K562 (cell line): ENCODE data around the gene CMBL. TPM values are rescaled to one million over a fixed set of nuclear protein-coding genes. Genes with fewer than 3 reads are reported as not detected.

Experiments
- GTF2E2 ChIP-seq: fragments of 200-800 bp; sonication (Bioruptor generic); IDR thresholded peaks from 2 replicates; pipeline ENCODE4 v1.6.1; 2016; ENCODE audit warnings: missing genetic modification characterization, missing compliant biosample characterization
- KDM1A ChIP-seq, 2 experiments: fragments of 450-650 bp; IDR thresholded peaks; 2 replicates each; pipeline ENCODE4 v1.6.1; 2016; ENCODE audit warnings: mild to moderate bottlenecking in 2 of 2
- LEF1 ChIP-seq: fragments of 450-650 bp; IDR thresholded peaks from 2 replicates; pipeline ENCODE4 v1.6.1; 2016; ENCODE audit warnings: mild to moderate bottlenecking
- MBD2 ChIP-seq: sonication (generic); IDR thresholded peaks from 2 replicates; pipeline ENCODE4 v1.6.1; 2016; ENCODE audit warnings: low read depth, borderline replicate concordance
- NFIC ChIP-seq: fragments of 450-650 bp; IDR thresholded peaks from 2 replicates; pipeline ENCODE4 v1.6.1; 2017; ENCODE audit warnings: mild to moderate bottlenecking, inconsistent platforms
- POLR2H ChIP-seq: IDR thresholded peaks from 2 replicates; pipeline ENCODE4 v1.6.1; 2016; ENCODE audit warnings: missing genetic modification characterization, low read depth, mild to moderate bottlenecking, control low read depth, missing compliant biosample characterization, moderate library complexity
- SOX6 ChIP-seq: fragments of 450-650 bp; IDR thresholded peaks from 2 replicates; pipeline ENCODE4 v1.6.1; 2014; ENCODE audit warnings: mild to moderate bottlenecking
- ZNF583 ChIP-seq: fragments of 250-450 bp; sonication (Bioruptor Pico); IDR thresholded peaks from 2 replicates; pipeline ENCODE4 v1.4.0; 2020
- ZNF766 ChIP-seq: fragments of 200-800 bp; sonication (Bioruptor generic); conservative IDR thresholded peaks from 2 replicates; pipeline ENCODE4 v1.6.1; 2016; ENCODE audit warnings: missing genetic modification characterization, missing compliant biosample characterization
- polyA plus RNA-seq, 8 experiments: library from polyadenylated mRNA; depleted of rRNA in 4 of 8; stranded (reverse) in 5 of 8; unstranded in 3 of 8; fragments of >200 nt; fragmentation: Nextera tagmentation in 2 of 8; fragmentation: Illumina TruSeq in 1 of 8; extraction: Ambion mirVana in 2 of 8; extraction: Trizol in 1 of 8; gene quantifications; 2 replicates each; pipeline versions ENCODE4 v1.2.1 to v1.2.3, GENCODE V29; 2011 to 2014; ENCODE audit warnings: inconsistent platforms in 1 of 8, missing spikeins in 1 of 8
- total RNA-seq, 7 experiments: library from RNA; depleted of rRNA in 6 of 7; stranded (reverse); fragments of >200 nt in 6 of 7; fragmentation: Illumina TruSeq in 2 of 7; extraction: Trizol in 2 of 7; gene quantifications; 2 replicates each; pipeline versions ENCODE4 v1.2.1 to v1.2.3, GENCODE V29; 2011 to 2021; ENCODE audit warnings: low replicate concordance in 1 of 7
- TF ChIP-seq, protein P1 (sequence below): sonication (generic); formaldehyde crosslinking; IDR thresholded peaks from 2 replicates; pipeline ENCODE4 v1.8.1; 2023; ENCODE audit warnings: missing genetic modification reagents, mild to moderate bottlenecking, borderline replicate concordance
- TF ChIP-seq, protein P2 (sequence below): sonication (generic); formaldehyde crosslinking; IDR thresholded peaks from 2 replicates; pipeline ENCODE4 v1.8.1; 2023; ENCODE audit warnings: mild to moderate bottlenecking, missing genetic modification reagents, moderate library complexity
- TF ChIP-seq, protein P3 (sequence below): sonication (generic); formaldehyde crosslinking; IDR thresholded peaks from 2 replicates; pipeline ENCODE4 v1.8.1; 2022; ENCODE audit warnings: missing genetic modification reagents
- TF ChIP-seq, protein P4 (sequence below), 3 experiments: IDR thresholded peaks in 2 of 3; conservative IDR thresholded peaks in 1 of 3; 2 replicates each; pipeline ENCODE4 v1.5.1; 2011 to 2012; ENCODE audit warnings: low read length in 3 of 3, mild to moderate bottlenecking in 3 of 3, control low read depth in 2 of 3, improper control_type of control experiment in 1 of 3, inconsistent platforms in 1 of 3, low read depth in 1 of 3, mixed read lengths in 1 of 3, moderate library complexity in 1 of 3; ENCODE audit not compliant: insufficient read depth in 2 of 3
- TF ChIP-seq, protein P5 (sequence below): fragments of 250-450 bp; sonication (Bioruptor Pico); IDR thresholded peaks from 2 replicates; pipeline ENCODE4 v1.4.0; 2020; ENCODE audit warnings: mild to moderate bottlenecking, moderate library complexity, borderline replicate concordance

Gene CMBL
- total and polyA plus RNA-seq, 9 of the 15 experiments (the other 6 are each of a cell fraction or from before 2014, with no cell fraction given): 22.6 to 192 (median 71.1) TPM

DNA sequence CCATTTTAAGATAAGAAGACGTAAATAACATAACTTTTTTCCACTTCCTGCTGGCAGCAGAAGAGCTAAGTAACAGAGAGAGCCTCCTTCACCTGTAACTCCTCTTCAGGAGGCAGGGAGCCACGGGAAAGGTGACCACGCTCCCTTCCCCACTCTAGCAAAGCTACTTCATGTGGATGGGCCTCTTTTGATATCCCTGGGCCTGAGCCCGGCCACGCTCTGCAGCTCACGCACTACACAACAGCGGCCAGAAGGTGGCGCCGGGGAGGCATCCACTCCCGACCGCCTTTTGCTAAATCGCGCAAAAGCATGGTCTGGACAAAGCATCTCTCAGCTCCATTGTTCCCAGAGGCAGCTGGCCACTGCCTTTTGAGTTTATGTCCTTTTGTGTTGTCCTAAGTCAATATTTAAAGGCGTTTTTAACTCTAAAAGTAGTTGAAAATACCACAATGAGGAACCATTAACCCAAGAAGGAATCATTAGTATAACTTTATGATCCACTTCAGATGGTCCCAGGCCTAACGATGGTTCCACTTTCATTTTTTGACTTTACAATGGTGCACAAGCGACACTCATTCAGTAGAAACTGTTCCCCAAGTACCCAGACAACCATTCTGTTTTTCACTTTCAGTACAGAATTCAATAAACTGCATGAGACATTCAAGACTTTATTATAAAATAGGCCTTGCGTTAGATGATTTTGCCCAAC lies 23.6 kb downstream of the CMBL start (continued):
- TF ChIP-seq, protein P1, sequence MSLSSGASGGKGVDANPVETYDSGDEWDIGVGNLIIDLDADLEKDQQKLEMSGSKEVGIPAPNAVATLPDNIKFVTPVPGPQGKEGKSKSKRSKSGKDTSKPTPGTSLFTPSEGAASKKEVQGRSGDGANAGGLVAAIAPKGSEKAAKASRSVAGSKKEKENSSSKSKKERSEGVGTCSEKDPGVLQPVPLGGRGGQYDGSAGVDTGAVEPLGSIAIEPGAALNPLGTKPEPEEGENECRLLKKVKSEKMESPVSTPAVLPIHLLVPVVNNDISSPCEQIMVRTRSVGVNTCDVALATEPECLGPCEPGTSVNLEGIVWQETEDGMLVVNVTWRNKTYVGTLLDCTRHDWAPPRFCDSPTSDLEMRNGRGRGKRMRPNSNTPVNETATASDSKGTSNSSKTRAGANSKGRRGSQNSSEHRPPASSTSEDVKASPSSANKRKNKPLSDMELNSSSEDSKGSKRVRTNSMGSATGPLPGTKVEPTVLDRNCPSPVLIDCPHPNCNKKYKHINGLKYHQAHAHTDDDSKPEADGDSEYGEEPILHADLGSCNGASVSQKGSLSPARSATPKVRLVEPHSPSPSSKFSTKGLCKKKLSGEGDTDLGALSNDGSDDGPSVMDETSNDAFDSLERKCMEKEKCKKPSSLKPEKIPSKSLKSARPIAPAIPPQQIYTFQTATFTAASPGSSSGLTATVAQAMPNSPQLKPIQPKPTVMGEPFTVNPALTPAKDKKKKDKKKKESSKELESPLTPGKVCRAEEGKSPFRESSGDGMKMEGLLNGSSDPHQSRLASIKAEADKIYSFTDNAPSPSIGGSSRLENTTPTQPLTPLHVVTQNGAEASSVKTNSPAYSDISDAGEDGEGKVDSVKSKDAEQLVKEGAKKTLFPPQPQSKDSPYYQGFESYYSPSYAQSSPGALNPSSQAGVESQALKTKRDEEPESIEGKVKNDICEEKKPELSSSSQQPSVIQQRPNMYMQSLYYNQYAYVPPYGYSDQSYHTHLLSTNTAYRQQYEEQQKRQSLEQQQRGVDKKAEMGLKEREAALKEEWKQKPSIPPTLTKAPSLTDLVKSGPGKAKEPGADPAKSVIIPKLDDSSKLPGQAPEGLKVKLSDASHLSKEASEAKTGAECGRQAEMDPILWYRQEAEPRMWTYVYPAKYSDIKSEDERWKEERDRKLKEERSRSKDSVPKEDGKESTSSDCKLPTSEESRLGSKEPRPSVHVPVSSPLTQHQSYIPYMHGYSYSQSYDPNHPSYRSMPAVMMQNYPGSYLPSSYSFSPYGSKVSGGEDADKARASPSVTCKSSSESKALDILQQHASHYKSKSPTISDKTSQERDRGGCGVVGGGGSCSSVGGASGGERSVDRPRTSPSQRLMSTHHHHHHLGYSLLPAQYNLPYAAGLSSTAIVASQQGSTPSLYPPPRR (CRISPR knock-in tag): no peak
- TF ChIP-seq LEF1: no peak
- peak; percentile 79; the same call in 1 of the 2 replicates for TF ChIP-seq ZNF583 (CRISPR knock-in tag)
- no peak for TF ChIP-seq KDM1A (IDR thresholded peaks at IDR 0.05)
- TF ChIP-seq SOX6: peak; percentile 75
- TF ChIP-seq, protein P2, sequence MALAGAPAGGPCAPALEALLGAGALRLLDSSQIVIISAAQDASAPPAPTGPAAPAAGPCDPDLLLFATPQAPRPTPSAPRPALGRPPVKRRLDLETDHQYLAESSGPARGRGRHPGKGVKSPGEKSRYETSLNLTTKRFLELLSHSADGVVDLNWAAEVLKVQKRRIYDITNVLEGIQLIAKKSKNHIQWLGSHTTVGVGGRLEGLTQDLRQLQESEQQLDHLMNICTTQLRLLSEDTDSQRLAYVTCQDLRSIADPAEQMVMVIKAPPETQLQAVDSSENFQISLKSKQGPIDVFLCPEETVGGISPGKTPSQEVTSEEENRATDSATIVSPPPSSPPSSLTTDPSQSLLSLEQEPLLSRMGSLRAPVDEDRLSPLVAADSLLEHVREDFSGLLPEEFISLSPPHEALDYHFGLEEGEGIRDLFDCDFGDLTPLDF (CRISPR knock-in tag): peak; percentile 13; the same call in 1 of the 2 replicates
- 0 out of 2 replicates have a peak, but pooled peaks have one; percentile 17 for TF ChIP-seq NFIC
- TF ChIP-seq, protein P3, sequence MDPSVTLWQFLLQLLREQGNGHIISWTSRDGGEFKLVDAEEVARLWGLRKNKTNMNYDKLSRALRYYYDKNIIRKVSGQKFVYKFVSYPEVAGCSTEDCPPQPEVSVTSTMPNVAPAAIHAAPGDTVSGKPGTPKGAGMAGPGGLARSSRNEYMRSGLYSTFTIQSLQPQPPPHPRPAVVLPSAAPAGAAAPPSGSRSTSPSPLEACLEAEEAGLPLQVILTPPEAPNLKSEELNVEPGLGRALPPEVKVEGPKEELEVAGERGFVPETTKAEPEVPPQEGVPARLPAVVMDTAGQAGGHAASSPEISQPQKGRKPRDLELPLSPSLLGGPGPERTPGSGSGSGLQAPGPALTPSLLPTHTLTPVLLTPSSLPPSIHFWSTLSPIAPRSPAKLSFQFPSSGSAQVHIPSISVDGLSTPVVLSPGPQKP (CRISPR knock-in tag): no peak
- TF ChIP-seq MBD2: no peak
- 0 out of 2 replicates have a peak, but pooled peaks have one; percentile 45 for TF ChIP-seq ZNF766 (CRISPR knock-in tag)
- TF ChIP-seq, protein P4, sequence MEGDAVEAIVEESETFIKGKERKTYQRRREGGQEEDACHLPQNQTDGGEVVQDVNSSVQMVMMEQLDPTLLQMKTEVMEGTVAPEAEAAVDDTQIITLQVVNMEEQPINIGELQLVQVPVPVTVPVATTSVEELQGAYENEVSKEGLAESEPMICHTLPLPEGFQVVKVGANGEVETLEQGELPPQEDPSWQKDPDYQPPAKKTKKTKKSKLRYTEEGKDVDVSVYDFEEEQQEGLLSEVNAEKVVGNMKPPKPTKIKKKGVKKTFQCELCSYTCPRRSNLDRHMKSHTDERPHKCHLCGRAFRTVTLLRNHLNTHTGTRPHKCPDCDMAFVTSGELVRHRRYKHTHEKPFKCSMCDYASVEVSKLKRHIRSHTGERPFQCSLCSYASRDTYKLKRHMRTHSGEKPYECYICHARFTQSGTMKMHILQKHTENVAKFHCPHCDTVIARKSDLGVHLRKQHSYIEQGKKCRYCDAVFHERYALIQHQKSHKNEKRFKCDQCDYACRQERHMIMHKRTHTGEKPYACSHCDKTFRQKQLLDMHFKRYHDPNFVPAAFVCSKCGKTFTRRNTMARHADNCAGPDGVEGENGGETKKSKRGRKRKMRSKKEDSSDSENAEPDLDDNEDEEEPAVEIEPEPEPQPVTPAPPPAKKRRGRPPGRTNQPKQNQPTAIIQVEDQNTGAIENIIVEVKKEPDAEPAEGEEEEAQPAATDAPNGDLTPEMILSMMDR (IDR thresholded peaks at IDR 0.05 in 2 of 3, conservative IDR thresholded peaks at IDR 0.05 in 1 of 3; ENCODE audit: insufficient read depth in 2 of 3, low read depth in 1 of 3, low read length in 3 of 3): peak; percentile 96 to 99 (median 97)
- TF ChIP-seq POLR2H (tag): no peak
- TF ChIP-seq GTF2E2 (tag): no peak
- TF ChIP-seq, protein P5, sequence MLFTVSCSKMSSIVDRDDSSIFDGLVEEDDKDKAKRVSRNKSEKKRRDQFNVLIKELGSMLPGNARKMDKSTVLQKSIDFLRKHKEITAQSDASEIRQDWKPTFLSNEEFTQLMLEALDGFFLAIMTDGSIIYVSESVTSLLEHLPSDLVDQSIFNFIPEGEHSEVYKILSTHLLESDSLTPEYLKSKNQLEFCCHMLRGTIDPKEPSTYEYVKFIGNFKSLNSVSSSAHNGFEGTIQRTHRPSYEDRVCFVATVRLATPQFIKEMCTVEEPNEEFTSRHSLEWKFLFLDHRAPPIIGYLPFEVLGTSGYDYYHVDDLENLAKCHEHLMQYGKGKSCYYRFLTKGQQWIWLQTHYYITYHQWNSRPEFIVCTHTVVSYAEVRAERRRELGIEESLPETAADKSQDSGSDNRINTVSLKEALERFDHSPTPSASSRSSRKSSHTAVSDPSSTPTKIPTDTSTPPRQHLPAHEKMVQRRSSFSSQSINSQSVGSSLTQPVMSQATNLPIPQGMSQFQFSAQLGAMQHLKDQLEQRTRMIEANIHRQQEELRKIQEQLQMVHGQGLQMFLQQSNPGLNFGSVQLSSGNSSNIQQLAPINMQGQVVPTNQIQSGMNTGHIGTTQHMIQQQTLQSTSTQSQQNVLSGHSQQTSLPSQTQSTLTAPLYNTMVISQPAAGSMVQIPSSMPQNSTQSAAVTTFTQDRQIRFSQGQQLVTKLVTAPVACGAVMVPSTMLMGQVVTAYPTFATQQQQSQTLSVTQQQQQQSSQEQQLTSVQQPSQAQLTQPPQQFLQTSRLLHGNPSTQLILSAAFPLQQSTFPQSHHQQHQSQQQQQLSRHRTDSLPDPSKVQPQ: no peak
